D341Med (cell line): ENCODE results near the gene RAB10.
"Not testable (repeated sequence)": the region's sequence is repeated elsewhere in the genome, so short reads cannot be mapped to it uniquely, and the experiment has no call there.

ENCODE experiments used
- DNase-seq: peaks from one replicate; pipeline ENCODE4 v3.0.0; 2012; ENCODE audit warnings: low spot score

Gene RAB10

GRCh38 chr2:26058390-26058789, 24.5 kb downstream of the RAB10 start:
- DNase-seq: no peak

- DNase-seq: no peak
These were observed 25.7 kb downstream of the RAB10 start for GRCh38 chr2:26059542-26059941.

GRCh38 chr2:26061539-26061938, 27.7 kb downstream of the RAB10 start:
- DNase-seq: no peak

- DNase-seq: no peak
These were observed 31.0 kb downstream of the RAB10 start for GRCh38 chr2:26064846-26065245.

- DNase-seq: no peak
These were observed 33.5 kb downstream of the RAB10 start for GRCh38 chr2:26067186-26067974.

- DNase-seq: peak; percentile 22
These were observed 34.2 kb downstream of the RAB10 start for GRCh38 chr2:26067980-26068507.

GRCh38 chr2:26068602-26069298, 34.9 kb downstream of the RAB10 start:
- DNase-seq: peak; percentile 35

GRCh38 chr2:26070730-26071129, 36.8 kb downstream of the RAB10 start:
- DNase-seq: no peak

GRCh38 chr2:26072925-26073768, 39.3 kb downstream of the RAB10 start:
- no peak for DNase-seq

GRCh38 chr2:26073830-26074229, 39.9 kb downstream of the RAB10 start:
- DNase-seq: no peak

- DNase-seq: no peak
These were observed 40.8 kb downstream of the RAB10 start for GRCh38 chr2:26074676-26075075.

- DNase-seq: no peak
These were observed 41.3 kb downstream of the RAB10 start for GRCh38 chr2:26075173-26075572.

- DNase-seq: peak; percentile 37
These were observed 42.2 kb downstream of the RAB10 start for GRCh38 chr2:26076001-26076587.

GRCh38 chr2:26077291-26077690, 43.4 kb downstream of the RAB10 start:
- no peak for DNase-seq

- no peak for DNase-seq
These were observed 45.1 kb downstream of the RAB10 start for GRCh38 chr2:26078939-26079338.

- no peak for DNase-seq
These were observed 46.5 kb downstream of the RAB10 start for GRCh38 chr2:26080356-26080755.

GRCh38 chr2:26080925-26081324, 47.0 kb downstream of the RAB10 start:
- DNase-seq: not testable (repeated sequence)

- no peak for DNase-seq
These were observed 47.7 kb downstream of the RAB10 start for GRCh38 chr2:26081556-26081955.

GRCh38 chr2:26086155-26086637, 52.3 kb downstream of the RAB10 start:
- no peak for DNase-seq

- DNase-seq: no peak
These were observed 52.9 kb downstream of the RAB10 start for GRCh38 chr2:26086779-26087178.

- DNase-seq: peak; percentile 51
These were observed 54.3 kb downstream of the RAB10 start for GRCh38 chr2:26088038-26088643.
